GM23248 (cell line): ENCODE measurements around the gene RPL14. TPM values are rescaled to one million over a fixed set of nuclear protein-coding genes. Genes with fewer than 3 reads are reported as not detected.
"Not testable (repeated sequence)": the region's sequence is repeated elsewhere in the genome, so short reads cannot be mapped to it uniquely, and the experiment has no call there.

Source experiments
- DNase-seq: peaks from one replicate; pipeline ENCODE4 v3.0.0-alpha.2; 2015
- H2AFZ ChIP-seq: fragments of 200-600 bp; sonication (generic); 2 replicates; pipeline ENCODE4 v1.6.1; 2016; ENCODE audit warnings: antibody characterized with exemption
- H3F3A ChIP-seq: fragments of 200-600 bp; sonication (generic); 2 replicates; pipeline ENCODE4 v1.6.1; 2016; ENCODE audit warnings: mild to moderate bottlenecking, antibody characterized with exemption, mixed run types; ENCODE audit not compliant: insufficient read depth
- H3K27ac ChIP-seq: fragments of 200-600 bp; sonication (generic); 2 replicates; pipeline ENCODE4 v1.5.1; 2016; ENCODE audit warnings: mild to moderate bottlenecking
- H3K27me3 ChIP-seq: fragments of 200-600 bp; sonication (generic); replicated peaks from 2 replicates; pipeline ENCODE4 v1.6.1; 2016; ENCODE audit warnings: mild to moderate bottlenecking; ENCODE audit not compliant: insufficient read depth
- H3K36me3 ChIP-seq: fragments of 200-600 bp; sonication (generic); 2 replicates; pipeline ENCODE4 v1.6.1; 2016; ENCODE audit warnings: low read depth, mild to moderate bottlenecking
- H3K4me1 ChIP-seq: fragments of 200-600 bp; sonication (generic); 2 replicates; pipeline ENCODE4 v1.6.1; 2016; ENCODE audit warnings: mild to moderate bottlenecking; ENCODE audit not compliant: insufficient read depth
- H3K4me2 ChIP-seq: fragments of 200-600 bp; sonication (generic); one replicate; pipeline ENCODE4 v1.6.1; 2016; ENCODE audit warnings: mild to moderate bottlenecking; ENCODE audit not compliant: unreplicated experiment
- H3K4me3 ChIP-seq: fragments of 200-600 bp; sonication (generic); 2 replicates; pipeline ENCODE4 v1.5.1; 2016; ENCODE audit warnings: mild to moderate bottlenecking
- H3K79me2 ChIP-seq: fragments of 200-600 bp; sonication (generic); 2 replicates; pipeline ENCODE4 v1.6.1; 2016; ENCODE audit warnings: mild to moderate bottlenecking; ENCODE audit not compliant: insufficient read depth
- H3K9ac ChIP-seq: fragments of 200-600 bp; sonication (generic); 2 replicates; pipeline ENCODE4 v1.6.1; 2016; ENCODE audit warnings: mild to moderate bottlenecking
- H3K9me2 ChIP-seq: fragments of 200-600 bp; sonication (generic); 2 replicates; pipeline ENCODE4 v1.6.1; 2016; ENCODE audit warnings: mixed run types, mild to moderate bottlenecking, moderate library complexity; ENCODE audit not compliant: insufficient read depth
- H3K9me3 ChIP-seq: fragments of 200-600 bp; sonication (generic); one replicate; pipeline ENCODE4 v1.6.1; 2017; ENCODE audit warnings: low read depth
- H4K20me1 ChIP-seq: fragments of 200-600 bp; sonication (generic); 2 replicates; pipeline ENCODE4 v1.6.0; 2016; ENCODE audit not compliant: insufficient read depth
- EZH2 ChIP-seq: fragments of 200-600 bp; sonication (generic); IDR thresholded peaks from 2 replicates; pipeline ENCODE4 v1.6.1; 2018; ENCODE audit warnings: antibody characterized with exemption, mild to moderate bottlenecking; ENCODE audit not compliant: insufficient read depth, poor library complexity, severe bottlenecking
- EZH2phosphoT487 ChIP-seq: fragments of 200-600 bp; sonication (generic); IDR thresholded peaks from 2 replicates; pipeline ENCODE4 v1.6.1; 2018; ENCODE audit warnings: antibody characterized with exemption, moderate library complexity, mild to moderate bottlenecking, low read depth; ENCODE audit not compliant: insufficient read depth
- whole genome bisulfite sequencing, 2 experiments: methylation state at CpG; one replicate each; pipeline ENCODE4 v1.1.6; 2015 to 2017; ENCODE audit warnings: low lambda C conversion rate in 2 of 2, low coverage in 1 of 2; ENCODE audit errors: missing lambda C conversion rate in 2 of 2; 5-methylcytosine and 5-hydroxymethylcytosine counted together
- in situ Hi-C: fragments of 300-500 bp; cut with MboI; formaldehyde crosslinking; loops from 2 replicates; pipeline ENCODE4 v1.15.0; 2020
- polyA plus RNA-seq: library from polyadenylated mRNA; unstranded; fragments of >200 nt; fragmentation: Nextera tagmentation; extraction: Ambion mirVana; gene quantifications from 2 replicates; pipeline ENCODE4 v1.2.1, GENCODE V29; 2016
- total RNA-seq: library from RNA; depleted of rRNA; stranded (reverse); fragments of >200 nt; shearing (Covaris generic); gene quantifications from 2 replicates; pipeline ENCODE4 v1.2.3, GENCODE V29; 2014

RPL14 gene
- total and polyA plus RNA-seq, 2 experiments from 2014 or later, result 220 to 431 TPM

DNA sequence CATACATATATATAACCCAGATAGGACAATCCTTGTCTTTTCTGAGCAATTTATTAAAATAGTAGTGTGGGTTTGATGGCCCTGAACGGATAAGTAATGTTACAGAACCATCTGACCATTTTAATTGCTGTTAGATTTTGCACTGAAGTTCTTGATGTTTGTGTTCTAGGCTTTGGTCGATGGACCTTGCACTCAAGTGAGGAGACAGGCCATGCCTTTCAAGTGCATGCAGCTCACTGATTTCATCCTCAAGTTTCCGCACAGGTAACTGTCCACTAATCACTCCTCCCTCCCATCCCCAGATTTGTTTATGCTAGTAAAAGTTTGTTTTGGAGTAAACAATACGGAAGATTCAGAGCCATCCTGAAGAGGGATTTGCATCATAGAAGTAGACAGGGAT lies 1.3 kb downstream of the RPL14 start:
- 91 to 93% methylated on average over 4 of the region's 4 CpGs for WGBS, 2 experiments
- Histone ChIP-seq H3K4me2 (peak overlapping the region; percentile 95), H3K9me2 (no peaks in the 10 kb centered on the region), H4K20me1 (no peaks in the 10 kb centered on the region), H3K4me3 (peak overlapping the region; percentile 91), H2AFZ (no peak overlapping the region), H3K36me3 (peaks cover 51% of the 10 kb centered on the region), H3F3A (peaks cover 54% of the 10 kb centered on the region), H3K79me2 (peaks cover 55% of the 10 kb centered on the region), H3K9me3 (no peaks in the 10 kb centered on the region), H3K4me1 (peaks cover 19% of the 10 kb centered on the region; the same call in 1 of the 2 replicates), H3K27me3 (no peaks in the 10 kb centered on the region), H3K9ac (peak overlapping the region; percentile 97), H3K27ac (no peak overlapping the region)
- no peak for DNase-seq
- in situ Hi-C loops, result no loop called here
- TF ChIP-seq EZH2phosphoT487 (no peak), EZH2 (no peak)

DNA sequence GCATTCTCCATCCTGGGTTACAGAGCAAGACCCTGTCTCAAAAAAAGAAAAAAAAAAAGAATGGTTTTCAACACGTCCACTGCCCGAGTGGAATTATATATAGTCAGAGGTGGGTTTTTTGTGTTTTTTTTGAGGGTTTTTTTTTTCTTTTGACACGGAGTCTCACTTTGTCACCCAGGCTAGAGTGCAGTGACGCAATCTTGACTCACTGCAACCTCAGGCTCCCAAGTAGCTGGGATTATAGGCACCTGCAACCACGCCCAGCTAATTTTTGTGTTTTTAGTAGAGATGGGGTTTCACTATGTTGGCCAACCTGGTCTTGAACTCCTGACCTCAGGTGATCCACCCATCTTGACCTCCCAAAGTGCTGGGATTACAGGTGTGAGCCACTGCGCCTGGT lies 3.3 kb downstream of the RPL14 start:
- 70 to 80% methylated on average over 6 of the region's 6 CpGs for WGBS, 2 experiments
- peak; percentile 19 for DNase-seq
- peaks cover 19% of the 10 kb centered on the region; the same call in 1 of the 2 replicates for H3K4me1 ChIP-seq
- peaks cover 70% of the 10 kb centered on the region for H3F3A ChIP-seq
- in situ Hi-C loops, H2AFZ ChIP-seq, H3K9me2 ChIP-seq, H3K9me3 ChIP-seq, H3K27me3 ChIP-seq, H3K4me3 ChIP-seq, H3K27ac ChIP-seq, H4K20me1 ChIP-seq, H3K4me2 ChIP-seq: not testable (repeated sequence)
- H3K9ac ChIP-seq, result peak overlapping the region; percentile 6; the same call in 1 of the 2 replicates
- H3K36me3 ChIP-seq, result peaks cover 60% of the 10 kb centered on the region
- peaks cover 55% of the 10 kb centered on the region for H3K79me2 ChIP-seq

DNA sequence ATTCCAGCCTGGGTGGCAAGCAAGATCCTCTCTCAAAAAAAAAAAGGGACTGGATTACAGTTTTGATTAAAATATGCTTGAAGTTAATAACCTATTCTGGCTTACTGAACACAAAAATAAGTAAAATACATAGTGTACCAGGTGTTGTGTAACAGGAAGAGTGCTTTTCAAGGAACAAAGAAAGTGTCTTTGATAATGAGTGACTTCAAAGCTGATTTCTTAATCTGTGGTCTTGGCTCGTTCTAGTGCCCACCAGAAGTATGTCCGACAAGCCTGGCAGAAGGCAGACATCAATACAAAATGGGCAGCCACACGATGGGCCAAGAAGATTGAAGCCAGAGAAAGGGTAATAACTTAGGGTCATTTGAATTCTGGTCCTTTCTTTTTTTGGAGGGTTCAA lies 4.0 kb downstream of the RPL14 start:
- Histone ChIP-seq H3K4me3 (no peak overlapping the region), H3K27ac (no peak overlapping the region), H3K27me3 (no peaks in the 10 kb centered on the region), H3K9me2 (no peaks in the 10 kb centered on the region), H3K79me2 (peaks cover 51% of the 10 kb centered on the region), H2AFZ (no peak overlapping the region), H3K4me1 (peaks cover 19% of the 10 kb centered on the region; the same call in 1 of the 2 replicates), H3K4me2 (no peak overlapping the region), H3K9ac (no peak overlapping the region), H3K36me3 (peaks cover 60% of the 10 kb centered on the region), H3K9me3 (no peaks in the 10 kb centered on the region), H4K20me1 (no peaks in the 10 kb centered on the region), H3F3A (peaks cover 76% of the 10 kb centered on the region)
- no peak for TF ChIP-seq EZH2phosphoT487
- TF ChIP-seq EZH2, result no peak
- no peak for DNase-seq
- WGBS, 2 experiments, result 71 to 72% methylated on average over 3 of the region's 3 CpGs
- in situ Hi-C loops, result no loop called here

DNA sequence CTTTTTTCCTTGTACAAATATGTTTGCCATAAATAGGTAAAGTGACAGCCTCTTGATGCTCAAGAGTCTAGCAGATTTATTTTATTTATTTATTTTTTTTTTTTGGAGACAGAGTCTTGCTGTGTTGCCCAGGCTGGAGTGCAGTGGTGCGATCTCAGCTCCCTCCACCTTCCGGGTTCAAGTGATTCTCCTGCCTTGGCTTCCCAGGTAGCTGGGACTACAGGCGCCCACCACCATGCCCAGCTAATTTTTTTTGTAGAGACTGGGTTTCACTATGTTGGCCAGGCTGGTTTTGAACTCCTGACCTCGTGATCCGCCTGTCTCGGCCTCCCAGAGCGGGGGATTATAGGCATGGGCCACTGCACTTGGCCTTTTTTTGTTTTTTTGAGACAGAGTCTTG lies 5.7 kb downstream of the RPL14 start:
- H3K4me2 ChIP-seq, H3K9me3 ChIP-seq, H3K9me2 ChIP-seq, H3K27me3 ChIP-seq, H2AFZ ChIP-seq, H3K4me3 ChIP-seq, in situ Hi-C loops, H3K27ac ChIP-seq, H3K9ac ChIP-seq, DNase-seq, H4K20me1 ChIP-seq: not testable (repeated sequence)
- Histone ChIP-seq H3K36me3 (peaks cover 60% of the 10 kb centered on the region), H3F3A (peaks cover 81% of the 10 kb centered on the region), H3K79me2 (peaks cover 38% of the 10 kb centered on the region), H3K4me1 (peaks cover 19% of the 10 kb centered on the region; the same call in 1 of the 2 replicates)
- whole genome bisulfite sequencing, 2 experiments, result 78 to 80% methylated on average over 7 of the region's 7 CpGs

DNA sequence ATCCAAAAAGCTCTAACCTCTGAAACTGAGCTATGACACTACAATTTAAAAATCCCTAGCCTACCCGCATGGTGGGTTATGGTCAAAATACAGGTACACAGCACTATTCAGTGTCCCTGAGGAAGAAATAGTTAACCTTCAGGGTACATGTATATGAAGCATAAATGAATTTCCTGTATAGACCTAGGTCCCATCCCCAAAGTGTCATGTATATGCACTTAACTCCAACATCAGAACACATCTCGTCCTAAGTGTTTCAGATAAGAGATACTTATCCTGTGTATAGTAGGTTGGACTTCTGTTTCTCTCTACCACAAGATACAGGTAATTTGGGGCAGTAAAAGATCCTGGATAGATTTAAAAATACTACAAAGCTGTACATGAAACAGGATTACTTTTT lies 6.4 kb downstream of the RPL14 start:
- Histone ChIP-seq H4K20me1 (no peaks in the 10 kb centered on the region), H3K4me2 (no peak overlapping the region), H3K79me2 (peaks cover 30% of the 10 kb centered on the region), H3K9me2 (no peaks in the 10 kb centered on the region), H3K9ac (no peak overlapping the region), H3K4me3 (no peak overlapping the region), H3F3A (peaks cover 73% of the 10 kb centered on the region), H3K36me3 (peaks cover 52% of the 10 kb centered on the region), H3K27me3 (no peaks in the 10 kb centered on the region), H3K9me3 (no peaks in the 10 kb centered on the region), H2AFZ (no peak overlapping the region), H3K4me1 (peaks cover 14% of the 10 kb centered on the region; the same call in 1 of the 2 replicates), H3K27ac (no peak overlapping the region)
- TF ChIP-seq EZH2phosphoT487, result no peak
- no peak for TF ChIP-seq EZH2
- WGBS, 2 experiments, result 94 to 97% methylated on average over 2 of the region's 2 CpGs
- DNase-seq, result no peak
- in situ Hi-C loops, result no loop called here
